Measurements from ENCODE around the gene GPRIN2. TPM values are rescaled to one million over a fixed set of nuclear protein-coding genes. Genes with fewer than 3 reads are reported as not detected.
"Not testable (repeated sequence)": the region's sequence is repeated elsewhere in the genome, so short reads cannot be mapped to it uniquely, and the experiment has no call there.

The GPRIN2 gene
- polyA plus RNA-seq, 4 donors, result 4.4 to 6.6 (median 5.7) TPM

DNA sequence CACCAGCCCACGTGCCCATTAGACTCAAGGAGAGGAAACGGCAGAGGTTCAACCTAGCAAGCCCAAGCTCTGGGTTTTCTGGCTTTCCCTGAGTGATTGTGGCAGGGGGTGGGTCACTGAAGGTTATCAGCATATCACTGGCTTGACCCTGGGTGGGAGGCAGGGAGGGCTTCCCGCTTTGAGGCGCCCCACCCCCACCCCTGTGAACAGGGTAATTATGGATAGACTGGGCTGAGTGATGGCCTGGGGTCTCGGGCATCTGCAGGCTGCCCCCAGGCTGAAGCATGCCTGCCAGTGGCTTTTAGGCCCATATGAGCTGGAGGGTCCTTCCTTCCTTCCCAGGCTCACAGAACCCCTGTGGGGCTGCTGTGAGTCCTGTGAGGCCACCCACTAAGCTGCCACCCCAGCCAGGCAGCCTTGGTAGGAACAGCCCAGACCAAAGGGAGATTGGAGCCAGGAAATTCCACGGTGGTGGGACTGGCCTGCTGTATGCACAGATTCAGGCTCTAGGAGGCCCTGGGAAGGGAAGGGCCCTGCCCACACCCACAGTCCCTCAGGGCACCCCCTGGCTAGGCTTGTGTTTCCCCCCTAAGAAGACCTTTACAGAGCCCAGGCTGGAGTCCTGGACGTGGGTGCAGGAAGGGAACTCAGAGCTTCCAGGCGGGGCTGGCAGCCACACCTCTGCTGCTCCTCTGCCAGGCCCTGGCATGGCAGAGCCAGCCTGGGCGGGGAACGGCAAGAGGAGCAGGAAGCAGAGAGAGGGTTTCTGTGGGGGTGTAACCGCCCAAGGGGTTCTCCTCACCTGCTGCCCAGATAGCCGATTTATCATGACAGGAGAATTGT lies 33.1 kb downstream of the GPRIN2 start:
- DNase-seq (ENCODE audit: low read depth in 4 of 4, low spot score in 2 of 4), result no peak

DNA sequence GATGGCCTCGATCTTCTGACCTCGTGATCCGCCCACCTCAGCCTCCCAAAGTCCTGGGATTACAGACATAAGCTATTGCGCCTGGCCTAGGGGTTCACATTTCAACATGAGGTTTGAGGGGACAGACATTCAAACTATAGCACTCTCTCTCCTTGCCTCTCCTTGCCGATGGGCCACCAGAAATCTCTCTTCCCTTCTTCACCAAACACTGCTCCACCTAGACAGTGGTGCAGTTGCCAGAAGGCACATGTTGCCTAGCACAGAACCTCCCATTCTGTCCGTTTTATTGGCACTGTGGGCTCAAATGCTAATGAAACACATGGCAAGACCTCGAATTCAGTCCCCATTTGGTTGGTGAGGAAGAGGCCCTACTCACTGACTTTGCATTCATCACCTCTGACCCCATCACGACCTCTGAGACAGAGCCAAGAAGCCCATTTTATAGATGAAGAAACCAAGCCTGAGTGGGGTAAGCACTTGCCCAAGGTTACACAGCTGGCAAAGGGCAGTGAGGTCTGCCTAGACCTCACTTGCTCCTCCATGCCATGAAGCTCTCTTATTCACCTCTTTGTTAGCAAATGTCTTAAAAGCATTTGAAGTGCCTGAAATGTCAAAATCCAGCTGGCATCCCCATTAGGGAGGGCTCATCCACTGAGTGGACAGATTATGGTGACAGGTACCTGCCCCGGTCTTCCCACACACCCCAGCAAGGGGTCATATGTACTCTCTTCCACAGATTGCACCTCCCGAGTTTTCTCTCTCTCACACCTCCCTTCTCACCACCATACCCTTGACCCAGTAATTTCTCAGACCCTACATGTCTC lies 34.0 kb downstream of the GPRIN2 start:
- DNase-seq (ENCODE audit: low read depth in 4 of 4, low spot score in 2 of 4), result no peak

DNA sequence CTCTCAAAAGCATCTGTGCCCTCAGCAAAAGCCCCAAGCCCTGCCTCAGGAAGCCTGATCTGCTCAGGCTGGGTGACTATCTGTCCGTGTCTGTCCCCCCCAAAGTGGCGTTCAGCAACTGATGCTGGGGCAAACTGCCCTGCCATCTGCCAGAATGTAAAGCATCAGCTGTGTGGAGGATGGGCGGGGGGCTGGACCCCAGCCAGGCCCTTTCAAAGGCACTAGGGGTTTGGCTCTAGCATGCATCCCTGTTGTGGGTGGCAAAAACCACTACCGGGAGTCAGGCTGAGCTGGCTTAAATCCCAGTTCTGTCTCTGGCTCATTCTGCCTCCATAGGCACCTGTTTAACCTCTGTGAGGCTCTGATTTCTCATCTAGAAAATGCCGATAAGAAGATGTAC lies 35.5 kb downstream of the GPRIN2 start:
- no peak for DNase-seq (ENCODE audit: low read depth in 4 of 4, low spot score in 2 of 4)

DNA sequence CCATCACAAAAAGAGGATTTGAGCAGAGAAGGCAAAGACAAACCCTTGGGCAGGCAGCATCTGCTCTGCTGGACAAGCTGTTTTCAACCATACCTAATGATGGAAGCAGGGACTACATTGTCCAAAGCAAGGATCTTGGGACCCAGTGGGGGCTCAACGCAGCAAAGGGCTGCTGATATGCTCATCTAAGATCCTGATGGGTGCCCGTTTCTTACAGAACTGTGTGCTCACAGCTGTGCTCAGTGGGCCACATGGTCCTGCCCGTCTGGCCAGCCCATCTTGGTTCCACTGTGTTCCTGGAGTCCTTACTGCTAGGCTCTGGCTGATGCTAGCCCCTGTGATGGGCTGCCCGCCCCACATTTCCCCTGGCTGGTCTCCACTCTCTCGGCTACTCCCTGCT lies 36.1 kb downstream of the GPRIN2 start:
- DNase-seq (ENCODE audit: low read depth in 4 of 4, low spot score in 2 of 4), result no peak

DNA sequence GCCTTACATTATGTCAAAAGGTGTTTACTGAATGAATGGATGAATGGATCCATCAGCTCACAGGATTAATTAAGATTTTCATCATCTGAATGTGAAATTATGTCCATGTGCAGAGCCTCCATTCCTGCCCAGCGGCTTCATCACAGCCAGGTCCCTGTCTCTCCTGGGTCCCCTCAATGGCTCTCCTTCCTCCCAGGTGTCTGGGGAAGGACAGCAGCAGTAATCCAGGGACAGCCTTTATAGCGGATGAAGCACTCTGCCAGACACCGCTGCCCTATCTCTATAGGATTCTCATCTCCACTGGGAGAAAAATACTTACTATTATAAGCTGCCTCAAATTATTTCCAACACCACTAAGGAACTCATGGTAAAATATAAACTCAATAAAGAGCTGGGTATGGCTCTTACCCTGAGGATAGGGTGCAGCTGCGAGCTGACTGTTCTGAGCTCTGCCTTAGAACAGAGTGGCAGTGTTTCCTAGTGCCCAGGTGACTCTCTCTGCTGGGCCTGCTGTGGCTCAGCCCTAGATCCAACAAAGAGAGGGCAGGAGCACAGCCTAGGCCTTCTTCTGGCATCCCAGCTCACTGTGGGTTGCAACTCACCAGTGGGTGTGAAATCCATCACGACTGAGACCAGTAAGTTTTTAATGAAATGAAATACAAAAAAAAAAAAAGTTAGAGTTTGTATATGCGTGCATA lies 38.3 kb downstream of the GPRIN2 start:
- DNase-seq (ENCODE audit: low read depth in 4 of 4, low spot score in 2 of 4), result no peak

DNA sequence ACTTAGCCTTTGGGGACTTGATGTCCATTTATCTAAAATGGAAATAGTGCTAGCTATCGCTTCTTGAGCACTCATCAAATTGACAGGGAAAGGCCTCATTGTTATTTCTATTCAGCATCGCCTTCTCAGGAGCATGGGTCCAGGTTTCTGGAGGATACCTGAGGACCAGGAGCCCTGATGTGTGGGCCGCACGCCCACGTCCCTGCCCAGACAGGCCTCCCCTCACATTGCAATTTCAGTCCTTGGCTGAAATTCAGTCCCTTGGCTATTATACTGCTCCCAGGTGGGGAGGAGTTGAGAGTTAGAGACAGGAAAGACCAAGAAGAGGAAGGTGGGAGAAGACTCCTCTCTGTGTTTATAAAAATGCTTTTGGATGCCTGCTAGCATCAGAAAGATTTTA lies 38.9 kb downstream of the GPRIN2 start:
- DNase-seq (ENCODE audit: low read depth in 4 of 4, low spot score in 2 of 4), result no peak

DNA sequence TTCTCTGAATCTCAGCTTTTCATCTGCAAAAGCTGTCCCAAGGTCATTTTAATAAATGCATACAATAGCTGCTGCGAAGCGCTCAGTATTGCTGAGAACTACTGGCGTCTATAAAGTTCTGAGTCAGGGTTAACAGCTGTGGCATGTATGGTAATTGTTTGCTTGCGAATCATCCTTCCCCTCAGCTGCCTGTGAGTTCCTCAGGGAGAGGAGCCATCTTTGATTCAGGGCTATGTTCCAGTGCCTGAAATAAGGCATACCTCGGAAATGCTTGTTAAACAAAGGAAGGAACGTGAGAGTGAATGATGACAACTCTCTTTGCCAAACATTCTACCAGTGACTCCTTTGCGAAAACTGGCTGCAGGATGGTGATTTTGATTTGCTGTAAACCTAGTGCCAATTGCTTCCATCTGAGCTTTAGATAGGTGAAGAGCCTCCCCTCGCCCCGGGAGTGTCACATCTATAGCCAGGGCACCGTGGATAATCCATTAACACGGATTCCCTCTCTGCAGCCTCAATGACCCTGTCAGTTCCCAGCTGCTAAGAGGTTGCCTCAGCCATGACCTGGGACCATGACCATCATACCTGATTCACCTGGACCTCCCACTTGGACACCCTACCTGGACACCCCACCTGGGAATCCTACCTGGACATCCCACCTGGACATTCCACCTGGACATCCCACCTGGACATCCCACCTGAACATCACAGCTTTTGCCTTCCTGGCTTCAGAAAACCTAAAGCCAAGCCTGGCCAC lies 39.6 kb downstream of the GPRIN2 start:
- no peak for DNase-seq (ENCODE audit: low read depth in 4 of 4, low spot score in 2 of 4)

DNA sequence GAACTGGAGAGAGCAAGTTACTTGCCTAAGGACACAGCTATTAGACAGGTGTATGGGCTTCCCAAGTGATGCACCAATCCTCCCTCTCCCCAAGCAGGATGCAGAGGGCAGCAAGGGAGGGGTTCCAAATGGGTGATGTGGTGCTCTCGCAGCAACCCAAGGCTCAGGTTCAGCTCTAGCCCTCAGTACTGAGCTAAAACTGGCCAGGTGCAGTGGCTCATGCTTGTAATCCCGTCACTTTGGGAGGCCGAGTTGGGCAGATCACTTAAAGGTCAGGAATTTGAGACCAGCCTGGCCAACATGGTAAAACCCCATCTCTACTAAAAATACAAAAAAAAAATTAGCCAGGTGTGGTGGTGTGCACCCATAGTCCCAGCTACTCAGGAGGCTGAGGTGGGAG lies 40.7 kb downstream of the GPRIN2 start:
- DNase-seq (ENCODE audit: low read depth in 4 of 4, low spot score in 2 of 4), result no peak

DNA sequence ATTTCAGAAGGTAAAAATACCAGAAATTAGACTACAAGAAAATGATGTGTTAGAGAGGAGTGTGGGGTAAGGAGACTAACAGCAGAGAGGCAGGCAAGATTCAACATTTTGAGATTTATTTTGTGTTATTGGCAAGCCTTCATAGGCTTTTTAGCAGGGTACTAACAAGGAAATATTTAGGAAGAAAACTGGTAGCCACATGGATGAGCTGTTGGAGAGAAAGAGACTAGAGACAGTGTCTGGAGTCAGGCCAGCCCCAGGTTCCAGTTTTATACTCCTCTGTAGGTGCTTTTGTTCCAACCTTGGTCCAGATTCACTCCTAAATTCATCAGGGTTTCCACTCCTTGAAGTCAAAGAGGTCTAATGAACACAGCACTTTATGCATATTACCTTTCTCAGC lies 41.1 kb downstream of the GPRIN2 start:
- no peak for DNase-seq (ENCODE audit: low read depth in 4 of 4, low spot score in 2 of 4)

DNA sequence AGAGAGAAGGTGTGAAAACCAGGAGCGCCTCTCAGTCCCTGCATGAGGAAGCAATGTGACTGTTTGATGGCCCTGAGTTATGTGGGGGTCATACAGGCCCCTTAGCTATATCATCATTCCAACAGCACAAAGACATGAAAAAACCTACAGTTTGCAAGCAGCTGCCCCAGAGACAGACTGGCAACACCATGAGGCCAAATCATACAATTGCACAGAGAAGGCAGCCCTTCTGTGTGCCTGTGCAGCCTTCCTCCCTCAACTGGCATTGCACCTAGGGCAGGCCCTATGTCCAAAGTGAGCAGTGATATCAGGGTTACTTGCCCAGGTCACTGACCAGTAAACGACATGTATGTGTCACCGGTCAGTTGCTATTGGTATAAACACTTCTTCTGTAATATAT lies 41.6 kb downstream of the GPRIN2 start:
- no peak for DNase-seq (ENCODE audit: low read depth in 4 of 4, low spot score in 2 of 4)

DNA sequence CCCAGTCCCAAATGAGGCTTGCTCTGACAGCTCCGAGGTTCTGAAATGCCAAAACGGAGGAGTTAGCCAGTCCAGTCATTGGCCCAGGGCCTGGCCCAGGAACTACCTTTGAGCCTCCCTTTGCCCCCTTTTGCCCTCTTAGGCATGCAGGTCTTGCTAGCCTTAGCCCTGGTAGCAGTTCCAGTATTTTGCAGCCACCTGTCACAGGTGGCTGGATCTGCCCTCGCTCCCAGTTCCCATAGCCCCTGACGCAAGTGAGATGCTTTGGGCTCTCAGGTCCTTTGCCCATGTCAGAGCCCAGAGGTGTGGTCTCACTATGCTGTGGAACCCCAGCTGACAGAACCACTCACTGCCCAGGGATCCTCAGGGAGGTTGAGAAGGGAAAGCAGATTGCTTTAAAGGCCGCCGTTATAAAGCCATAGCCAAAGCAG lies 42.0 kb downstream of the GPRIN2 start:
- DNase-seq (ENCODE audit: low read depth in 4 of 4, low spot score in 2 of 4), result no peak

DNA sequence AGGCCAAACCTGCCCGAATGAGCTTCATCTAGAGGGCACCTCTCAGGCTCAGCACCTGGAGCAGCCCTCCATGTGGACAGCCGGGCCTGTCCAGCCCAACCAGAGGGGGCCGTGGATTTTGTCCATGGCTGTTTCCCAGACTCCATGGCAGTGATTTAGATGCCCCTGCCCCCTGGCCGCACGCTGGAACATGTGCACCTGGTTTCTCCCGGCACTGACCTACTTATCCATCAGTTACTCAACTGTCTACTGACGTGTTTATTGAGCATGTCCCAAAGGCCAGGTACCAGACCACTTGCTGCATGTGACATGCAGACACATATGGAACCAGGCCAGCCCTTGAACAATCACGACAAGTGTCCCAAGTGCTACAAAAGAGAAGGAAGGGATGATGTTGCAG lies 43.1 kb downstream of the GPRIN2 start:
- not testable (repeated sequence) for DNase-seq (ENCODE audit: low read depth in 4 of 4, low spot score in 2 of 4)

DNA sequence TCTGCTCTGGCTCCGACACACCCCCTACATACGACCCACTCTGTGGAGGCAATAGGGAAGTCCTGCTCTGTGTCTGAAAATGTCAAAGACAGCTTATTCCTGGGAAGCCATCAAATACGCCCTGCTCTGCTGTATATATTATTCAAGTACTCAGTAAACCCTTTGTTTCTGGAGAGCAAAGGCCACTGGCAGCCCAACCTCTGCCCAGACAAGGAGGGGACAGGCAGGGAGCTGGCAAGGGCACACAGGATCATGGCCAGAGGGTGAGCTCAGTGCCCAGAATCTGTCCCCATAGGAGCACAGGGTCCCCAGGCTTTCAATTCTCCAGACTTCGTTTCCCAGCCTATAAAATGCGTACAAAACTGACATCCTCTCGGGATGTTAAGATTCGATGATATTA lies 43.7 kb downstream of the GPRIN2 start:
- not testable (repeated sequence) for DNase-seq (ENCODE audit: low read depth in 4 of 4, low spot score in 2 of 4)

DNA sequence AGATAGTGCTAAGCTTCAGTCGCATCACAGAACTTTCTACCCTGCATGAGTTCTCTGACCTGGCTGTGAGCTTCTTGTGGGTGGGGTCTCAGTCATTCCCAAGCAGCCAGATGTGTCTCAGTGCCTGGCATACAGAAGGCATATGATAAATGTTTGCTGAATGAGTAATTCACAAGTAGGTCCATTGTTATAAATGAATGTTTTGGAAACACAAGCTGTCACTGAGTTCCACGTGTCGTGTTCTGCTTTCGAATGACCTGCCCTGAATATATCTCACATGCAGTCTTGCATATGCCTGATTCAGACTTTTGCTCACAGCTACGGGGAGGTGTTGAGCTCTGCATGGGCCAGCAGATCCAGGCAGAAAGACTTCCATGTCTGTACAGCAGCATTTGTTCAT lies 44.5 kb downstream of the GPRIN2 start:
- not testable (repeated sequence) for DNase-seq (ENCODE audit: low read depth in 4 of 4, low spot score in 2 of 4)

Other genes with a start within 250 kb of the GPRIN2 start
- gene ANXA8L1, start 180.9 kb downstream of the GPRIN2 start, polyA plus RNA-seq (ENCODE audit: insufficient read length in 4 of 4), result under 1 TPM in 2 of 4 donors, not detected in 2; 0.28 to 0.43 TPM
- not detected for gene NPY4R, start 90.7 kb downstream of the GPRIN2 start, polyA plus RNA-seq (ENCODE audit: insufficient read length in 4 of 4)
- 10 to 100 TPM in 2 of 4 donors, 1 to 10 TPM in 2; 6.1 to 16.1 (median 9.2) TPM for gene SYT15, start 22.5 kb upstream of the GPRIN2 start, polyA plus RNA-seq (ENCODE audit: insufficient read length in 4 of 4)